Gastrocnemius medialis (tissue), 4 donors: Measurements from ENCODE around the gene PARD3B.

Experiments used
- POLR2A ChIP-seq, 2 donors: fragments of 450-650 bp; IDR thresholded peaks; one replicate each; pipeline ENCODE4 v1.6.1; 2017; ENCODE audit warnings: antibody characterized with exemption in 2 of 2, mild to moderate bottlenecking in 2 of 2, moderate library complexity in 2 of 2
- TF ChIP-seq, protein P1 (sequence below), 5 experiments: fragments of 450-650 bp in 3 of 5; fragments of 200-600 bp in 2 of 5; sonication (generic) in 2 of 5; IDR thresholded peaks in 4 of 5; conservative IDR thresholded peaks in 1 of 5; 1 replicate in 4 of 5; 2 replicates in 1 of 5; pipeline ENCODE4 v1.5.1; 2016 to 2019; ENCODE audit warnings: antibody characterized with exemption in 5 of 5, mild to moderate bottlenecking in 3 of 5, moderate library complexity in 3 of 5

DNA sequence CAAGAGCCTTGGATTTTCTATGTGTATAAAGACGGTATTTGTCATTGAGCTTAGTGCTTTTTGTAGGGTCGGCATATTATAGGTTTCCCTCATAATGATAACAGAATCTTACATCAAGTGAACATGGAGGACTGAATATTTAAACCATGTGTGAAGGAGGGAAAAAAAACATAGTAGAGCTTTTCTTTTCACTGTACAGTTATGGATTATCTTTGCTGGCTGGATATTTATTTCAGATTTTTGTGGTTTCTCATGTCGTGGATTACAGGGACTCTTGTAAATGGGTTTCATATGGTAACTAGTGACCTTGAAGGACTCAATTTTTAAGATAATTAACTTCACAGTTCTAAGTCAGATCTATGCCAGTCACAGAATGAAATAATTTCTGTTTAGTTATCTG, 806.8 kb downstream of the PARD3B start:
- TF ChIP-seq, protein P1, sequence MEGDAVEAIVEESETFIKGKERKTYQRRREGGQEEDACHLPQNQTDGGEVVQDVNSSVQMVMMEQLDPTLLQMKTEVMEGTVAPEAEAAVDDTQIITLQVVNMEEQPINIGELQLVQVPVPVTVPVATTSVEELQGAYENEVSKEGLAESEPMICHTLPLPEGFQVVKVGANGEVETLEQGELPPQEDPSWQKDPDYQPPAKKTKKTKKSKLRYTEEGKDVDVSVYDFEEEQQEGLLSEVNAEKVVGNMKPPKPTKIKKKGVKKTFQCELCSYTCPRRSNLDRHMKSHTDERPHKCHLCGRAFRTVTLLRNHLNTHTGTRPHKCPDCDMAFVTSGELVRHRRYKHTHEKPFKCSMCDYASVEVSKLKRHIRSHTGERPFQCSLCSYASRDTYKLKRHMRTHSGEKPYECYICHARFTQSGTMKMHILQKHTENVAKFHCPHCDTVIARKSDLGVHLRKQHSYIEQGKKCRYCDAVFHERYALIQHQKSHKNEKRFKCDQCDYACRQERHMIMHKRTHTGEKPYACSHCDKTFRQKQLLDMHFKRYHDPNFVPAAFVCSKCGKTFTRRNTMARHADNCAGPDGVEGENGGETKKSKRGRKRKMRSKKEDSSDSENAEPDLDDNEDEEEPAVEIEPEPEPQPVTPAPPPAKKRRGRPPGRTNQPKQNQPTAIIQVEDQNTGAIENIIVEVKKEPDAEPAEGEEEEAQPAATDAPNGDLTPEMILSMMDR (IDR thresholded peaks at IDR 0.05 in 4 of 5, conservative IDR thresholded peaks at IDR 0.05 in 1 of 5): no peak
- TF ChIP-seq POLR2A (IDR thresholded peaks at IDR 0.05): no peak
